GM12878 (cell line): ENCODE measurements around the gene CARD11. TPM values are rescaled to one million over a fixed set of nuclear protein-coding genes. Genes with fewer than 3 reads are reported as not detected.

Experiments used
- ATAC-seq: fragments of 200-7000 bp; cut with Tn5 transposase; 3 replicates; pipeline ENCODE4 v1.9.1; 2020; ENCODE audit warnings: mild to moderate bottlenecking, moderate library complexity
- BruUV-seq: library from RNA; stranded (reverse); fragments of 400-500 nt; replicated peaks from 2 replicates; lab custom pipeline; 2021; lab: Mats Ljungman, UMichigan
- CTCF ChIA-PET: fragments of 300-600 bp; sonication (Branson Sonifier 250); formaldehyde crosslinking; extraction: SDS; loops from one replicate; lab custom pipeline; 2021; ENCODE audit warnings: inconsistent platforms; lab: Yijun Ruan, JAX
- POLR2A ChIA-PET: fragments of 350-600 bp; formaldehyde crosslinking; extraction: SDS; loops from one replicate; lab custom pipeline; 2021; ENCODE audit warnings: inconsistent platforms; lab: Charles Lee
- RAD21 ChIA-PET: fragments of 300-600 bp; sonication (Branson Sonifier 250); formaldehyde crosslinking; loops from one replicate; lab custom pipeline; 2023; ENCODE audit warnings: antibody characterized with exemption; ENCODE audit not compliant: unreplicated experiment; lab: Charles Lee
- SMC1A ChIA-PET: fragments of 300-600 bp; sonication (Branson Sonifier 250); formaldehyde crosslinking; loops from one replicate; lab custom pipeline; 2023; ENCODE audit not compliant: unreplicated experiment, uncharacterized antibody; lab: Charles Lee
- DNase-seq: peaks from one replicate; pipeline ENCODE4 v3.0.0-alpha.2; 2011; ENCODE audit warnings: low read depth, low spot score
- FAIRE-seq: peaks from 3 replicates; lab custom pipeline; 2011; peaks lifted over from hg19 to GRCh38; lab: Jason Lieb, UNC
- H2AFZ ChIP-seq: 2 replicates; pipeline ENCODE4 v1.6.0; 2011; ENCODE audit warnings: low read depth, low read length, control low read depth; ENCODE audit not compliant: control insufficient read depth
- H3K27ac ChIP-seq: 2 replicates; pipeline ENCODE4 v1.5.1; 2011; ENCODE audit warnings: control low read depth; ENCODE audit not compliant: control insufficient read depth, insufficient read depth
- H3K27me3 ChIP-seq, 2 experiments: replicated peaks in 1 of 2; 2 replicates each; pipeline versions ENCODE4 v1.6.0 to v1.6.1; 2011; ENCODE audit warnings: low read length in 1 of 2; ENCODE audit not compliant: control insufficient read depth in 2 of 2, insufficient read depth in 2 of 2
- H3K36me3 ChIP-seq, 2 experiments: 2 replicates each; pipeline ENCODE4 v1.5.1; 2011; ENCODE audit warnings: low read length in 1 of 2; ENCODE audit not compliant: control insufficient read depth in 2 of 2, insufficient read depth in 2 of 2
- H3K4me1 ChIP-seq: 2 replicates; pipeline ENCODE4 v1.6.1; 2011; ENCODE audit warnings: mild to moderate bottlenecking, low read length, moderate library complexity, mixed read lengths; ENCODE audit not compliant: control insufficient read depth, insufficient read depth
- H3K4me2 ChIP-seq: 2 replicates; pipeline ENCODE4 v1.6.0; 2011; ENCODE audit warnings: control low read depth; ENCODE audit not compliant: control insufficient read depth, insufficient read depth
- H3K4me3 ChIP-seq: fragments of 200-600 bp; sonication (generic); 2 replicates; pipeline ENCODE4 v1.5.1; 2016
- H3K79me2 ChIP-seq: 2 replicates; pipeline ENCODE4 v1.6.0; 2011; ENCODE audit warnings: low read length; ENCODE audit not compliant: control insufficient read depth, insufficient read depth
- H3K9ac ChIP-seq: 2 replicates; pipeline ENCODE4 v1.8.0; 2011; ENCODE audit warnings: low read length, control low read depth, mixed read lengths; ENCODE audit not compliant: control insufficient read depth, insufficient read depth
- H3K9me3 ChIP-seq: replicated peaks from 3 replicates; pipeline ENCODE4 v1.5.1; 2011; ENCODE audit warnings: mild to moderate bottlenecking, low read length; ENCODE audit not compliant: control insufficient read depth, insufficient read depth
- H4K20me1 ChIP-seq: 2 replicates; pipeline ENCODE4 v1.6.0; 2011; ENCODE audit not compliant: control insufficient read depth, insufficient read depth
- SREBF1 ChIP-seq: IDR thresholded peaks from 2 replicates; pipeline ENCODE4 v1.6.1; 2012; ENCODE audit warnings: mild to moderate bottlenecking, low read length
- WGBS: methylation state at CpG from one replicate; pipeline ENCODE4 v1.1.6; 2016; ENCODE audit warnings: low lambda C conversion rate; ENCODE audit not compliant: insufficient replicate concordance, insufficient coverage; ENCODE audit errors: missing lambda C conversion rate; 5-methylcytosine and 5-hydroxymethylcytosine counted together
- in situ Hi-C: fragments of 300-500 bp; cut with MboI; formaldehyde crosslinking; loops from 9 replicates; pipeline ENCODE4 v1.14.3; 2018; ENCODE audit warnings: mixed read lengths
- intact Hi-C: fragments of 100-400 bp; cut with micrococcal nuclease; formaldehyde crosslinking; loops from one replicate; pipeline ENCODE4 v1.14.2; 2022; ENCODE audit not compliant: unreplicated experiment
- polyA plus RNA-seq, 11 experiments: library from polyadenylated mRNA; depleted of rRNA in 4 of 11; unstranded in 6 of 11; stranded (reverse) in 5 of 11; fragments of >200 nt; fragmentation: Nextera tagmentation in 4 of 11; fragmentation: Illumina TruSeq in 1 of 11; extraction: Ambion mirVana in 4 of 11; extraction: Trizol in 1 of 11; gene quantifications; 1 replicate in 1 of 11; 2 replicates in 10 of 11; pipeline versions ENCODE4 v1.2.1 to v1.2.3, GENCODE V29; 2011 to 2016; ENCODE audit warnings: inconsistent platforms in 2 of 11, missing spikeins in 2 of 11, low read depth in 1 of 11
- total RNA-seq, 4 experiments: library from RNA; depleted of rRNA in 3 of 4; stranded (reverse); fragments of >200 nt in 3 of 4; fragmentation: Illumina TruSeq in 1 of 4; extraction: Trizol in 1 of 4; gene quantifications; 2 replicates each; pipeline versions ENCODE4 v1.2.1 to v1.2.3, GENCODE V29; 2013 to 2021
- TF ChIP-seq, protein P1 (sequence below), 3 experiments: IDR thresholded peaks in 2 of 3; conservative IDR thresholded peaks in 1 of 3; 2 replicates each; pipeline ENCODE4 v1.5.1; 2011; ENCODE audit warnings: low read depth in 3 of 3, low read length in 3 of 3, mild to moderate bottlenecking in 3 of 3, control low read depth in 2 of 3, moderate library complexity in 2 of 3, inconsistent platforms in 1 of 3, mixed read lengths in 1 of 3; ENCODE audit not compliant: control insufficient read depth in 2 of 3, insufficient read depth in 1 of 3; ENCODE audit errors: extremely low read depth in 1 of 3

Gene CARD11
- total and polyA plus RNA-seq, 10 of the 15 experiments (the other 5 are each of a cell fraction or from before 2014, with no cell fraction given), result 0.27 to 72.0 (median 28.4) TPM

- TF ChIP-seq, protein P1, sequence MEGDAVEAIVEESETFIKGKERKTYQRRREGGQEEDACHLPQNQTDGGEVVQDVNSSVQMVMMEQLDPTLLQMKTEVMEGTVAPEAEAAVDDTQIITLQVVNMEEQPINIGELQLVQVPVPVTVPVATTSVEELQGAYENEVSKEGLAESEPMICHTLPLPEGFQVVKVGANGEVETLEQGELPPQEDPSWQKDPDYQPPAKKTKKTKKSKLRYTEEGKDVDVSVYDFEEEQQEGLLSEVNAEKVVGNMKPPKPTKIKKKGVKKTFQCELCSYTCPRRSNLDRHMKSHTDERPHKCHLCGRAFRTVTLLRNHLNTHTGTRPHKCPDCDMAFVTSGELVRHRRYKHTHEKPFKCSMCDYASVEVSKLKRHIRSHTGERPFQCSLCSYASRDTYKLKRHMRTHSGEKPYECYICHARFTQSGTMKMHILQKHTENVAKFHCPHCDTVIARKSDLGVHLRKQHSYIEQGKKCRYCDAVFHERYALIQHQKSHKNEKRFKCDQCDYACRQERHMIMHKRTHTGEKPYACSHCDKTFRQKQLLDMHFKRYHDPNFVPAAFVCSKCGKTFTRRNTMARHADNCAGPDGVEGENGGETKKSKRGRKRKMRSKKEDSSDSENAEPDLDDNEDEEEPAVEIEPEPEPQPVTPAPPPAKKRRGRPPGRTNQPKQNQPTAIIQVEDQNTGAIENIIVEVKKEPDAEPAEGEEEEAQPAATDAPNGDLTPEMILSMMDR (IDR thresholded peaks at IDR 0.05 in 2 of 3, conservative IDR thresholded peaks at IDR 0.05 in 1 of 3; ENCODE audit: control insufficient read depth in 2 of 3, extremely low read depth in 1 of 3, insufficient read depth in 1 of 3, low read depth in 3 of 3, low read length in 3 of 3), result no peak
Observed at GRCh38 chr7:2912684-2913439, 130.8 kb downstream of the CARD11 start (continued).

DNA sequence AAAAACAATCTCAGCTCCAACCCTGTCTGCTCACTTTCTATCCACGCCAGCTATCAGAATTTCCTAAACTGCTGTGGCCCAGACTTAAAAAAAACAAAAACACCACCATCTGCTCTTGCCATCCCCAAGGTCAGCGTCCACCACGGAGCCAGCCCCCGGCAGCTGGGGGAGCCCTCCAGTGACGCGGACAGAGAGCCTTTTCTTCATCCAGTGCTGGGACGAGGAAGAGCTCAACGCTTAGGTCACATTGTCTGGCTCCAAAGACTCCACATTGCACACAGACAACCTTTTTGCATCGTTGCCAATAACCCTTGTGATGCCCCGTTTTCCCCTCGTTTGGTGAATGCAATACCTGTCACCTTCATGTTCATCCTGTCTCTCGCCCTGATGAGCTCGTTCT is 132.2 kb downstream of the CARD11 start:
- no peak for TF ChIP-seq SREBF1
- ATAC-seq (no peak), DNase-seq (no peak), FAIRE-seq (no peak)
- H3K9me3 ChIP-seq, result no peaks in the 10 kb centered on the region
- POLR2A ChIA-PET, result no interaction called here
- no peaks in the 10 kb centered on the region for H3K79me2 ChIP-seq
- no peaks in the 10 kb centered on the region for H3K4me1 ChIP-seq
- CTCF ChIA-PET, result interaction anchor here (1.2 kb wide), 1 partner anchor 47 kb away, joined by 4 read pairs; no protein-coding TSS in a partner anchor
- BruUV-seq, result no TSS peak
- H3K4me3 ChIP-seq, result no peak overlapping the region
- H3K27ac ChIP-seq, result no peak overlapping the region
- SMC1A ChIA-PET, result interaction anchor here (0.6 to 1.0 kb wide), 2 partner anchors 12 to 16 kb away, joined by 3 read pairs; no protein-coding TSS in a partner anchor
- RAD21 ChIA-PET, result interaction anchor here (0.9 kb wide), 1 partner anchor 17 kb away, joined by 3 read pairs; no protein-coding TSS in a partner anchor
- H3K4me2 ChIP-seq, result no peak overlapping the region
- intact Hi-C loops, result no loop called here
- in situ Hi-C loops, result no loop called here
- no peak overlapping the region for H3K9ac ChIP-seq
- no peaks in the 10 kb centered on the region for H3K27me3 ChIP-seq
- no peaks in the 10 kb centered on the region for H4K20me1 ChIP-seq
- 91% methylated on average over 13 of the region's 13 CpGs for WGBS
- peaks cover 0 to 4% of the 10 kb centered on the region in 2 experiments; a peak in 3 of 4 replicates for H3K36me3 ChIP-seq
- H2AFZ ChIP-seq, result no peak overlapping the region
